GF-D8 (cell line): ENCODE data around the gene ACP5.
A peak's percentile ranks its signal among the peaks of the same experiment; 100 is the strongest.

Experiments used
- DNase-seq: peaks from one replicate; lab custom pipeline; 2025; lab: John Stamatoyannopoulos, UW

The ACP5 gene

DNA sequence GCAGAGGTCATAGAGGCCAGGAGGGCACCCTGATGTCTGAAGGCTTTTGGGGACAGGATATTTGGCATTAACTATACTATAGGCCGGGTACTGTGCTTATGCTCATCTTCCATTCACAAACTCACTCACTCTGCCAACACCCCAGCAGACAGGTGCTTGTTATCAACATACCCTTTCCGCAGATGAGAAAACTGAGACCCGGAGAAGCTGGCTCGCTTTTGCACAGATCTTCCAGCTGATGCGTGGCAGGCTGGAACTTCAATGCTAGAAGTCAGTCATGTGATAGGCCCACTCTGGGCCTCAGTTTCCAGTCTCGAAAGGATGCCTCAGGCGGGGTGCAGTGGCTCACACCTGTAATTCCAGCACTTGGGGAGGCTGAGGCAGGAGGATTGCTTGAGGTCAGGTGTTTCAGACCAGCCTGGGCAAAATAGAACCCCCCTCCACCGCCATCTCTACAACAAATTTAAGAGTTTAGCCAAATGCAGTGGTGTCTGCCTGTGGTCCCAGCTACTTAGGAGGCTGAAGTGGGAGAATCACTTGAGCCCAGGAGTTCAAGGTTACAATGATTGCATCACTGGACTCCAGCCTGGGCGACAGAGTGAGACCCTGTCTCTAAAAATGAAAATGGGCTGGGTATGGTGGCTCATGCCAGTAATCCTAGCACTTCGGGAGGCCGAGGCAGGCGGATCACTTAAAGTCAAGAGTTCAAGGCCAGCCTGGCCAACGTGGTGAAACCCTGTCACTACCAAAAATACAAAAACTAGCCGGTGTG is 29.3 kb downstream of the ACP5 start:
- no peak for DNase-seq

DNA sequence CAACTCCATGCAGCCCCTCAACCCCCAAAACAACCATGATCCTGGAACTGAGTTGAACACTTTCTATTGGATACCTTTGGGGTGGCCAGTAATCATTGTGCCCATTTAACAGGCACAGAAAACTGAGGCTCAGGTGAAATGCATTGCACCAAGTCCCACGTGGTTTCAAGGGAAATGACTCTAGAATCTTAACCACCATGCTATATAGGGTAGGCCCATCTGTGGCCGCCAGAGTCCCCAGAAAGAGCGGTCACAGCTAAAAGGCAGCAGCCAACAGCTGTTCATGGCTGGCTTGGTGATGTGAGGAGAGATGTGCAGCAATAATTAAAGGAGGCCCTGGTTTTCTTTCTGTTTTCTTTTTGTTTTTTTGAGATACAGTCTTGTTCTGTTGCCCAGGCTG is 36.2 kb downstream of the ACP5 start:
- no peak for DNase-seq

DNA sequence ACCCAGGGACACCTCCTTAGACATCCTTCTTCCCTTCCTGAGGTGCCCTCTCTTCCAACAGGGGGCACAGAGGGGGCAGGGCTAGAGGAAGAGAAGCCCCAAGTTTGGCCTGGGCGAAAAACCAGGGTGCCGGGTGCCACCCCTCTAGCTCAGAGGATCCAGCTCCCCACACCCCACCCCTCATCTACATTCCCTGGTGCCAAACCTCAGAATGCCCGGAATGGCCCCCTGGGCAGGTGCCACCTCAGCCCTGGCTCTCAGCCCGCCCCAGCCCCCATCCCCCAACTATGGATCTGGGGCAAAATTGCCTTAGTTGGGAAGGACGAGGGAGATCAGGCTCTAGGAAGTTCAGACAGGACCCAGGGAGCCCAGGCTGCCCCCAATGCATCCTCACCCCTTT is 36.8 kb downstream of the ACP5 start:
- no peak for DNase-seq

GRCh38 chr19:11539495-11540365 is 37.7 kb downstream of the ACP5 start:
- DNase-seq: no peak

DNA sequence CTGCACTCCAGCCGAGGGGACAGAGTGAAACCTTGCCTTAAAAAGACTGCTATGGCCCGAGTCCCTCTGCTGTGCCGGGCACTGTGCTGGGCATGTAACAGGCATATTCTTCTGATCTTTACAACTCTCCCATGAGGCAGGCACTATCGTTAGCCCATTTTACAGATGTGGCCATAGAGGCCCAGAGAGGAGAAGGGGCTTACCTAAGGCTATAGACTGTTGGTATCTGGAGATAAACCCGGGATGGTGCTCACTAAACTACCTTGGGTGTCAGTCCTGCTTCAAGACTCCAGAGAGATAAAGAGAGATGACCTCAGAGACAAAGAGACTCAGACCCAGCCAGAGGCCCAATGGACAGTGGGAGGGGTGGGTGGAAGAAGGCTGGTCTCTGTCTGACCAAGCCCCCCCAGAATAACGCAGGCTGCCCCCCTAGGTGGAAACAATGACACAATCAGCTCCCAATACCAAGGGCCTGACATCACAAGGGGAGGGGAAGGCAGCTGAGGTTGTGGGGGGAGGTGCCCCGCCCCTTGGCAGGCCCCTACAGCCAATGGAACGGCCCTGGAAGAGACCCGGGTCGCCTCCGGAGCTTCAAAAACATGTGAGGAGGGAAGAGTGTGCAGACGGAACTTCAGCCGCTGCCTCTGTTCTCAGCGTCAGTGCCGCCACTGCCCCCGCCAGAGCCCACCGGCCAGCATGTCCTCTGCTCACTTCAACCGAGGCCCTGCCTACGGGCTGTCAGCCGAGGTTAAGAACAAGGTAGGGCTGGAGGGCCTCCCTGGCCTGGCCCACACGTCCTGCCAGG is 39.0 kb downstream of the ACP5 start, which contains the start of gene CNN1:
TSS of gene CNN1 (plus strand) at position 620 of the 805 bp plus-strand sequence. CDS start at position 697, 77 bp downstream.
- DNase-seq: no peak

GRCh38 chr19:11535792-11536595 is 41.5 kb downstream of the ACP5 start:
- DNase-seq: no peak

DNA sequence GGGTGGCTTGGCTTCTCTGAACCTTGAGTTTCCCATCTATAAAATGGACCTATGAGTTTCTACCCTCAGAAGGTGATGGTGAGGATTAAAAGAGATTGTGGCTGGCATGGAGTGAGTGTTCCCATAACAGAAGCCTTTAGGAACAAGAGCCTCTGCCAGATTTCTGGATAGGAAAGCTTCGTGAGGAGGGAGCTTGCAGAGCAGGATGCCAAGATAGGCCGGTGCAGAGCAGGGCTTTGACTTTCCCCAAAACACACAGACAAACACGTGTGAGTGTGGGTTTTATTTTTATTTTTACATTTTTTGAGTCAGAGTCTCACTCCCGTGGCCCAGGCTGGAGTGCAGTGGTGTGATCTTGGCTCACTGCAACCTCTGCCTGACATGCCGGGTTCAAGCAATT is 42.5 kb downstream of the ACP5 start:
- no peak for DNase-seq

DNA sequence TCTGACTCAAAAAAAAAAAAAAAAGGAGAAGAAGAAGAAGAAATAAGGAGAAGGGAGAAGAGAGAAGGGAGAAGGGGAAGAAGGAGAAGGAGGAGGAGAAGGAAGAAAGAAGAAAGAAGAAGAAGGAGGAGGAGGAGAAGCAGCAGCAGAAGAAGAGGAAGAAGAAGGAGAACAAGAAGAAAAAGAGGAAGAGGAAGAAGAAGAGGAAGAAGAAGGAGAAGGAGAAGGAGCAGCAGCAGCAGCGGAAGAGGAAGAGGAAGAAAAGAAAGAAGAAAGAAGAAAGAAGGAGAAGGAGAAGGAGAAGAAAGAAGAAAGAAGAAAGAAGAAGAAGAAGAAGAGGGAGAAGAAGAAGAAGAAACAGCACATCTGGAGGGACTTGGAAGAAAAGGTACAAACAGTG is 42.9 kb downstream of the ACP5 start:
- DNase-seq: no peak

- peak; percentile 53 for DNase-seq
Observed at GRCh38 chr19:11530432-11530831, 47.0 kb downstream of the ACP5 start.

- DNase-seq: peak; percentile 86
Observed at GRCh38 chr19:11528551-11529341, 48.7 kb downstream of the ACP5 start, which contains the start of gene ECSIT. TSS of gene ECSIT (minus strand) at chr19:11529134. CDS start at chr19:11519170, 9,964 bp downstream.
